HepG2 (cell line): ENCODE measurements around the gene TOMM40L. TPM values are rescaled to one million over a fixed set of nuclear protein-coding genes. Genes with fewer than 3 reads are reported as not detected.

Experiments
- CBX5 ChIP-seq: sonication (generic); formaldehyde crosslinking; IDR thresholded peaks from 2 replicates; pipeline ENCODE4 v1.4.0; 2020; ENCODE audit warnings: missing genetic modification reagents, borderline replicate concordance
- CCDC6 ChIP-seq: sonication (generic); formaldehyde crosslinking; IDR thresholded peaks from 2 replicates; pipeline ENCODE4 v1.8.1; 2022; ENCODE audit warnings: mild to moderate bottlenecking, missing genetic modification reagents, moderate library complexity
- GABPB1 ChIP-seq: IDR thresholded peaks from 2 replicates; pipeline ENCODE4 v1.6.1; 2016; ENCODE audit warnings: mild to moderate bottlenecking, missing genetic modification reagents, moderate library complexity, missing compliant biosample characterization
- HDAC2 ChIP-seq: sonication (generic); formaldehyde crosslinking; IDR thresholded peaks from 2 replicates; pipeline ENCODE4 v1.4.0; 2020; ENCODE audit warnings: missing genetic modification reagents
- KLF16 ChIP-seq, 2 experiments: sonication (generic) in 1 of 2; formaldehyde crosslinking in 1 of 2; IDR thresholded peaks; 2 replicates each; pipeline versions ENCODE4 v1.6.1 to v1.8.0; 2016 to 2023; ENCODE audit warnings: missing genetic modification reagents in 2 of 2, missing compliant biosample characterization in 1 of 2
- LCORL ChIP-seq, 2 experiments: fragments of 450-650 bp in 1 of 2; sonication (generic) in 1 of 2; formaldehyde crosslinking in 1 of 2; IDR thresholded peaks; 2 replicates each; pipeline versions ENCODE4 v1.5.0 to v1.6.1; 2017 to 2020; ENCODE audit warnings: antibody characterized with exemption in 1 of 2, missing genetic modification reagents in 1 of 2
- NFYC ChIP-seq: IDR thresholded peaks from 2 replicates; pipeline ENCODE4 v1.6.1; 2016; ENCODE audit warnings: missing genetic modification reagents, missing compliant biosample characterization
- RARA ChIP-seq: IDR thresholded peaks from 2 replicates; pipeline ENCODE4 v1.6.1; 2016; ENCODE audit warnings: missing genetic modification reagents, missing compliant biosample characterization
- SALL1 ChIP-seq: sonication (generic); formaldehyde crosslinking; IDR thresholded peaks from 2 replicates; pipeline ENCODE4 v1.8.0; 2022; ENCODE audit warnings: mild to moderate bottlenecking, missing genetic modification reagents
- SAP130 ChIP-seq: IDR thresholded peaks from 2 replicates; pipeline ENCODE4 v1.6.1; 2016; ENCODE audit warnings: low read depth
- SIX1 ChIP-seq: sonication (generic); formaldehyde crosslinking; IDR thresholded peaks from 2 replicates; pipeline ENCODE4 v1.4.0; 2020; ENCODE audit warnings: missing genetic modification reagents, borderline replicate concordance
- TEAD3 ChIP-seq: optimal IDR thresholded peaks from 2 replicates; pipeline ENCODE3; 2016; ENCODE audit warnings: borderline replicate concordance
- XRCC5 ChIP-seq: fragments of 200-400 bp; formaldehyde crosslinking; optimal IDR thresholded peaks from 2 replicates; pipeline ENCODE3; 2017; ENCODE audit warnings: mild to moderate bottlenecking, low read length
- ZFX ChIP-seq: sonication (generic); formaldehyde crosslinking; IDR thresholded peaks from 2 replicates; pipeline ENCODE4 v1.4.0; 2020; ENCODE audit warnings: mild to moderate bottlenecking, low read depth, missing genetic modification reagents, moderate library complexity
- ZKSCAN8 ChIP-seq: IDR thresholded peaks from 2 replicates; pipeline ENCODE4 v1.6.1; 2016; ENCODE audit warnings: borderline replicate concordance, missing genetic modification reagents, missing compliant biosample characterization
- ZMYM4 ChIP-seq: sonication (generic); formaldehyde crosslinking; IDR thresholded peaks from 2 replicates; pipeline ENCODE4 v1.8.1; 2023; ENCODE audit warnings: mild to moderate bottlenecking, missing genetic modification reagents
- ZNF12 ChIP-seq: sonication (generic); formaldehyde crosslinking; IDR thresholded peaks from 2 replicates; pipeline ENCODE4 v1.5.0; 2020; ENCODE audit warnings: missing genetic modification reagents
- polyA plus RNA-seq, 8 experiments: library from polyadenylated mRNA; depleted of rRNA in 3 of 8; stranded (reverse) in 7 of 8; unstranded in 1 of 8; fragments of >200 nt; fragmentation: Illumina TruSeq in 4 of 8; extraction: Trizol in 4 of 8; gene quantifications; 2 replicates each; pipeline versions ENCODE4 v1.2.1 to v1.2.3, GENCODE V29; 2011 to 2016; ENCODE audit warnings: low read depth in 4 of 8, missing spikeins in 1 of 8, mixed read lengths in 1 of 8; ENCODE audit not compliant: insufficient read depth in 1 of 8
- total RNA-seq, 5 experiments: library from RNA; depleted of rRNA; stranded (reverse); fragments of >200 nt; fragmentation: Illumina TruSeq; extraction: Trizol; gene quantifications; 2 replicates each; pipeline ENCODE4 v1.2.3, GENCODE V29; 2016; ENCODE audit warnings: low read depth in 1 of 5
- TF ChIP-seq, protein P1 (sequence below): sonication (generic); IDR thresholded peaks from 2 replicates; pipeline ENCODE4 v1.6.1; 2016; ENCODE audit warnings: low read depth, borderline replicate concordance
- TF ChIP-seq, protein P2 (sequence below): IDR thresholded peaks from 2 replicates; pipeline ENCODE4 v1.6.1; 2016; ENCODE audit warnings: missing genetic modification reagents, missing compliant biosample characterization
- TF ChIP-seq, protein P3 (sequence below): sonication (generic); formaldehyde crosslinking; IDR thresholded peaks from 2 replicates; pipeline ENCODE4 v1.5.0; 2020; ENCODE audit warnings: missing genetic modification reagents
- TF ChIP-seq, protein P4 (sequence below): sonication (generic); formaldehyde crosslinking; IDR thresholded peaks from 2 replicates; pipeline ENCODE4 v1.4.0; 2020; ENCODE audit warnings: missing genetic modification reagents, borderline replicate concordance
- TF ChIP-seq, protein P5 (sequence below): sonication (generic); formaldehyde crosslinking; IDR thresholded peaks from 2 replicates; pipeline ENCODE4 v1.4.0; 2020; ENCODE audit warnings: missing genetic modification reagents

The TOMM40L gene
- total and polyA plus RNA-seq, 2 of the 13 experiments (the other 11 are each of a cell fraction or from before 2014, with no cell fraction given): 14.1 to 26.2 TPM

DNA sequence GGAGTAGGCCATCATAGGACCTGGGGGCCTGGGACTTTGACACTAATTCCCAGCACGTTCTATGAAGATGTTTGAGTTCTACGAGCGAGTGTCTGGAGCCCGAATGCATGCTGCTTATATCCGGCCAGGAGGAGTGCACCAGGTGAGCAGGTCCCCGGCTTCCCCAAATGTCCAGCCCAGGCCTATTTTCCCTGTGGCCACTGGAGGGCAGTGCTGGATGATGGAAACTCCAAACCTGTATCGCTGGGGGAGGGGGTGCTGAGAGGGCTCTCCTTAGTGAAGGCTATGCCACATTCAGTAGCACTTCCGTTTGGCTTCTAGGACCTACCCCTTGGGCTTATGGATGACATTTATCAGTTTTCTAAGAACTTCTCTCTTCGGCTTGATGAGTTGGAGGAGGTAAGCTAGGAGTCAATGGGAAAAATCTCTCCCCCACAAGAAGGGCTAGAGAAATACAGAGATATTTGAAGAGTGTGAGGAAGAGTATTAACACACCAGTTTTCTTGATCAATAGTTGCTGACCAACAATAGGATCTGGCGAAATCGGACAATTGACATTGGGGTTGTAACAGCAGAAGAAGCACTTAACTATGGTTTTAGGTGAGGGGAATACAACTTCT lies 16.0 kb upstream of the TOMM40L start (continued):
- TF ChIP-seq, protein P1, sequence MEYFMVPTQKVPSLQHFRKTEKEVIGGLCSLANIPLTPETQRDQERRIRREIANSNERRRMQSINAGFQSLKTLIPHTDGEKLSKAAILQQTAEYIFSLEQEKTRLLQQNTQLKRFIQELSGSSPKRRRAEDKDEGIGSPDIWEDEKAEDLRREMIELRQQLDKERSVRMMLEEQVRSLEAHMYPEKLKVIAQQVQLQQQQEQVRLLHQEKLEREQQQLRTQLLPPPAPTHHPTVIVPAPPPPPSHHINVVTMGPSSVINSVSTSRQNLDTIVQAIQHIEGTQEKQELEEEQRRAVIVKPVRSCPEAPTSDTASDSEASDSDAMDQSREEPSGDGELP: 0 out of 2 replicates have a peak, but pooled peaks have one; percentile 19
- TF ChIP-seq, protein P2, sequence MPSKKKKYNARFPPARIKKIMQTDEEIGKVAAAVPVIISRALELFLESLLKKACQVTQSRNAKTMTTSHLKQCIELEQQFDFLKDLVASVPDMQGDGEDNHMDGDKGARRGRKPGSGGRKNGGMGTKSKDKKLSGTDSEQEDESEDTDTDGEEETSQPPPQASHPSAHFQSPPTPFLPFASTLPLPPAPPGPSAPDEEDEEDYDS (CRISPR knock-in tag): 0 out of 2 replicates have a peak, but pooled peaks have one; percentile 24
- peak; percentile 31; the same call in 1 of the 2 replicates for TF ChIP-seq ZNF12 (CRISPR knock-in tag)
- peak; percentile 50; the same call in 1 of the 2 replicates for TF ChIP-seq SAP130 (CRISPR knock-in tag)
- peak; percentile 54; the same call in 1 of the 2 replicates for TF ChIP-seq CCDC6 (CRISPR knock-in tag)
- 0 out of 2 replicates have a peak, but pooled peaks have one; percentile 44 for TF ChIP-seq ZKSCAN8 (CRISPR knock-in tag)
- TF ChIP-seq TEAD3: peak; percentile 58
- TF ChIP-seq KLF16 (CRISPR knock-in tag; IDR thresholded peaks at IDR 0.05): peak in 1 of 2 experiments; percentile 50; a peak in 1 of 4 replicates
- TF ChIP-seq, protein P3, sequence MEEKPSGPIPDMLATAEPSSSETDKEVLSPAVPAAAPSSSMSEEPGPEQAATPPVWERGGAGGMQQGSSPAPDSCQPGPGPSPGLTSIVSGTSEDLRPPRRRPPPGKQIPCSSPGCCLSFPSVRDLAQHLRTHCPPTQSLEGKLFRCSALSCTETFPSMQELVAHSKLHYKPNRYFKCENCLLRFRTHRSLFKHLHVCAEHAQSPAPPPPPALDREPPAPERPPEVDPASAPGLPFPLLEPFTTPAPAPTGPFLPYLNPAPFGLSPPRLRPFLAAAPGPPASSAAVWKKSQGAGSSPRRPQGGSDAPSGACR: 0 out of 2 replicates have a peak, but pooled peaks have one; percentile 25
- no peak for TF ChIP-seq LCORL (IDR thresholded peaks at IDR 0.05)
- TF ChIP-seq LCORL (CRISPR knock-in tag; IDR thresholded peaks at IDR 0.05): peak; percentile 42; the same call in 1 of the 2 replicates
- peak; percentile 23; the same call in 1 of the 2 replicates for TF ChIP-seq ZMYM4
- TF ChIP-seq SIX1 (CRISPR knock-in tag): 0 out of 2 replicates have a peak, but pooled peaks have one; percentile 27
- TF ChIP-seq ZFX (CRISPR knock-in tag): peak; percentile 42; the same call in 1 of the 2 replicates
- TF ChIP-seq, protein P4, sequence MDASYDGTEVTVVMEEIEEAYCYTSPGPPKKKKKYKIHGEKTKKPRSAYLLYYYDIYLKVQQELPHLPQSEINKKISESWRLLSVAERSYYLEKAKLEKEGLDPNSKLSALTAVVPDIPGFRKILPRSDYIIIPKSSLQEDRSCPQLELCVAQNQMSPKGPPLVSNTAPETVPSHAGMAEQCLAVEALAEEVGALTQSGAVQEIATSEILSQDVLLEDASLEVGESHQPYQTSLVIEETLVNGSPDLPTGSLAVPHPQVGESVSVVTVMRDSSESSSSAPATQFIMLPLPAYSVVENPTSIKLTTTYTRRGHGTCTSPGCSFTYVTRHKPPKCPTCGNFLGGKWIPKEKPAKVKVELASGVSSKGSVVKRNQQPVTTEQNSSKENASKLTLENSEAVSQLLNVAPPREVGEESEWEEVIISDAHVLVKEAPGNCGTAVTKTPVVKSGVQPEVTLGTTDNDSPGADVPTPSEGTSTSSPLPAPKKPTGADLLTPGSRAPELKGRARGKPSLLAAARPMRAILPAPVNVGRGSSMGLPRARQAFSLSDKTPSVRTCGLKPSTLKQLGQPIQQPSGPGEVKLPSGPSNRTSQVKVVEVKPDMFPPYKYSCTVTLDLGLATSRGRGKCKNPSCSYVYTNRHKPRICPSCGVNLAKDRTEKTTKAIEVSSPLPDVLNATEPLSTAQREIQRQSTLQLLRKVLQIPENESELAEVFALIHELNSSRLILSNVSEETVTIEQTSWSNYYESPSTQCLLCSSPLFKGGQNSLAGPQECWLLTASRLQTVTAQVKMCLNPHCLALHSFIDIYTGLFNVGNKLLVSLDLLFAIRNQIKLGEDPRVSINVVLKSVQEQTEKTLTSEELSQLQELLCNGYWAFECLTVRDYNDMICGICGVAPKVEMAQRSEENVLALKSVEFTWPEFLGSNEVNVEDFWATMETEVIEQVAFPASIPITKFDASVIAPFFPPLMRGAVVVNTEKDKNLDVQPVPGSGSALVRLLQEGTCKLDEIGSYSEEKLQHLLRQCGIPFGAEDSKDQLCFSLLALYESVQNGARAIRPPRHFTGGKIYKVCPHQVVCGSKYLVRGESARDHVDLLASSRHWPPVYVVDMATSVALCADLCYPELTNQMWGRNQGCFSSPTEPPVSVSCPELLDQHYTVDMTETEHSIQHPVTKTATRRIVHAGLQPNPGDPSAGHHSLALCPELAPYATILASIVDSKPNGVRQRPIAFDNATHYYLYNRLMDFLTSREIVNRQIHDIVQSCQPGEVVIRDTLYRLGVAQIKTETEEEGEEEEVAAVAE: peak; percentile 49; the same call in 1 of the 2 replicates
- peak; percentile 56 for TF ChIP-seq XRCC5
- peak; percentile 23; the same call in 1 of the 2 replicates for TF ChIP-seq HDAC2 (CRISPR knock-in tag)
- 0 out of 2 replicates have a peak, but pooled peaks have one; percentile 12 for TF ChIP-seq NFYC
- peak; percentile 46; the same call in 1 of the 2 replicates for TF ChIP-seq GABPB1 (CRISPR knock-in tag)
- TF ChIP-seq CBX5 (CRISPR knock-in tag): peak; percentile 52; the same call in 1 of the 2 replicates
- 0 out of 2 replicates have a peak, but pooled peaks have one; percentile 28 for TF ChIP-seq RARA
- TF ChIP-seq, protein P5, sequence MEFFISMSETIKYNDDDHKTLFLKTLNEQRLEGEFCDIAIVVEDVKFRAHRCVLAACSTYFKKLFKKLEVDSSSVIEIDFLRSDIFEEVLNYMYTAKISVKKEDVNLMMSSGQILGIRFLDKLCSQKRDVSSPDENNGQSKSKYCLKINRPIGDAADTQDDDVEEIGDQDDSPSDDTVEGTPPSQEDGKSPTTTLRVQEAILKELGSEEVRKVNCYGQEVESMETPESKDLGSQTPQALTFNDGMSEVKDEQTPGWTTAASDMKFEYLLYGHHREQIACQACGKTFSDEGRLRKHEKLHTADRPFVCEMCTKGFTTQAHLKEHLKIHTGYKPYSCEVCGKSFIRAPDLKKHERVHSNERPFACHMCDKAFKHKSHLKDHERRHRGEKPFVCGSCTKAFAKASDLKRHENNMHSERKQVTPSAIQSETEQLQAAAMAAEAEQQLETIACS (CRISPR knock-in tag): no peak
- TF ChIP-seq SALL1: peak; percentile 52; the same call in 1 of the 2 replicates
